SIG-M5 treated with dmso at 0.1 percent for 504 hours (cell line): ENCODE results near the gene KCTD11.

Experiments
- DNase-seq: peaks from one replicate; lab custom pipeline; 2025; ENCODE audit not compliant: unreplicated experiment; lab: John Stamatoyannopoulos, UW

KCTD11 gene

DNA sequence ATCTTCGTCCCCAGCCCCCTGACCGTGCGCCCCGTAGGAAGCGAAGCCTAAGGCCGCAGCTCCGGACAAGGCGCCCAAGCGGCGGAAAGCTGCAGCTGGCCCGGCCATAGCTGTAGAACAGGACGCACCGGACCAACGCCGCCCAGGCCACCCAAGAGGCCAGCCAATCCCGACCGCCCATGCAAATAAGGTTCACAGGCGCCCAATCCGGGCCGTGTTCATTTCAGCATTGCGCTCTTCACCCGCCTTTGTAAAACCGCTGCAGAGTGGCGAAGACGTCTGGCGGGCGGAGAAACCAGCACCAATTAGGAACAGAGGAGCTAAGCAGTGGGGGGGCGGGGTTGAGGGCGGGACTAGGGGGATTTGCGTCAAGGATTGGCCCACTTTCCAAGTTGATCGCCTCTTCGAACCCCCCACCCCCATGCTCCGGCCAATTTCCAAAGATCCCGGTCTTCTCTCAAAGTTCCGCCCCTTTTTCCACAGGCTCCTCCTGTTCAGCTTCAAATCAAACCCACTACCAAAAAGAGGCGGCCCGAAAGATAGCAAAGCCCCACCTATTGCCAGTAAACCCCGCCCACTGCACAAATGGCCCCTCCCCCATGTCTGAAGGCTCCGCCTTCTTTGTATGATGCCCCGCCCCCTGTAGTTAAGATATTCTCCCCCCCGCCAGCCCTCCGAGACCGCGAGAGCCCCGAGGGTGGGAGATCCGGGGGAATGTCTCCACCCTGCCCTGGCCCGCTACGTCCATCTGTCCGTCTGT is 52.2 kb downstream of the KCTD11 start, which contains the start of gene TMEM256:
TMEM256 (minus strand) TSS at position 121 of the 760 bp plus-strand sequence; CDS start at position 108, 13 bp downstream.
- DNase-seq: peak; percentile 99
